GM20000 (cell line): ENCODE results near the gene PRR12.

Source experiments
- DNase-seq: peaks from one replicate; pipeline ENCODE4 v3.0.0; 2012; ENCODE audit warnings: low spot score
- CTCF ChIP-seq: IDR thresholded peaks from 2 replicates; pipeline ENCODE4 v1.5.1; 2012; ENCODE audit warnings: mild to moderate bottlenecking, control low read depth; ENCODE audit errors: extremely low read depth, missing control alignments

PRR12 gene

DNA sequence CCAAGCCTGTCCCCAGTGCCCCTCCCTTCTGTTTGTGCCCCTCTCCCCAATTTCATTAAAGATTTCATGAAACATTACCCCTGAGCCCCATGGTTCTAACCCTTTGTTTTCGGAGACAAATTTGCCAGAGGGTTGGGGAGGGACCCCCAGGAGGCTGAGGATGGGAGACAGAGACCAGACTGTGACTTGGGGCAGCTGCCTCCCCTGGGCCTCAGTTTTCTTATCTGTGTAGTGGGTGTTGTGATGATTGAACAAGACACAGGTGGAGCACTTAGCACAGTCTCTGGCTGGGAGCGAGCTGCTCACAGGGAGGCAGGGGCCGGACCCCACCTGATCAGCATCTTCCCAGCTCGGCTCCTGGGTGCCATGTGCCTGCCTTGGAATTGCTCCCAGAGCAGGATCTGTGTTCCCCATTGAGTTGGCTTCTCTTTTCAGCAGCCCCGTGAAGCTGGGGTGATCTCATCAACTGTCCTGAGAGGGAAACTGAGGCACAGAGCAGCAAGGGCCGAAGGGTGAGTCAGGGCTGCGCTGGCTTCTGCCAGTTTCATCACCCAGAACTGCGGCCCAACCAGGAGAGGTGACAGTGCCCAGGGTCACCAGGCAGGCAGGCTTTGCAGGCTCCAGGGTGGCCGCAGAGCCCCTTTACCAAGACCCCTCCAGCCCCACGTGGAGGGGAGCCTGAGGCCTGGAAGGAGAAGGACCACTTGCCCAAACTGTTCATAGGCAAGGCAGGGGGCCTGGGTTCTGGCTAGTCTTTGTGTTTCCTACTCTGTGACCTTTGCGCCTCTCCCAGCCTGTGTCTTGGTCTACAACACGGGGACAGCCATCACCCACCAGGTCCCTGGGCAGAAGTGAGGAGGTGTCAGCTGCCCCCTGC is 67.8 kb downstream of the PRR12 start:
- DNase-seq: no peak
- no peak for TF ChIP-seq CTCF

DNA sequence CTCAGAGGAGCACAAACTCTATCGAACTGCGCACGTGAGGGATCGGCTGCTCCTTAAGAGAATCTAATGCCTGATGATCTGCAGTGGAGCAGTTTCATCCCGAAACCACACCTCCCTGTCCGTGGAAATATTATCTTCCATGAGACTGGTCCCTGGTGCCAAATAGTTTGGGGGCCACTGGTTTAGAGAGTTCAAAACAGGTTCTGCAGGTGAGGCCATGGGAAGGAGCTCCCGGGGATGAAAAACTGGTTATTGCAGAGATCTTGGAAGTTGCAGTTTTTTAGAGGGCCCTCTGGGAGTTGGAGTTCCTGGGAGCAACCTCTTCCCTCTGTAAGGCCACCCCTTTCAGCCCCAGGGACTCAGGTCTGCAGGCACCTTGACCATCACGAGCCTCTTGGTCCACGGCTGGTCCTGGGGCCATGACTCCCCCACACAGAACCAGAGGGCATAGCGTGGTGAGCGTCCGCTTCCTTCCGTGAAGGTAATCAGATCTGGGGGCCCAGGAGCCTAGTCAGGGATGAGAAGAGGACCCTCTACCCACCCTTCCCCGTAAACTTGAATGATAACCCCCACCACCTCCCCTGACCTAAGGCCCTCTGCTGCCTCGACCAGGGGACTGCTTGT is 69.5 kb downstream of the PRR12 start:
- DNase-seq: no peak
- TF ChIP-seq CTCF: no peak

GRCh38 chr19:49662011-49662410 is 71.0 kb downstream of the PRR12 start:
- no peak for DNase-seq
- no peak for TF ChIP-seq CTCF

DNA sequence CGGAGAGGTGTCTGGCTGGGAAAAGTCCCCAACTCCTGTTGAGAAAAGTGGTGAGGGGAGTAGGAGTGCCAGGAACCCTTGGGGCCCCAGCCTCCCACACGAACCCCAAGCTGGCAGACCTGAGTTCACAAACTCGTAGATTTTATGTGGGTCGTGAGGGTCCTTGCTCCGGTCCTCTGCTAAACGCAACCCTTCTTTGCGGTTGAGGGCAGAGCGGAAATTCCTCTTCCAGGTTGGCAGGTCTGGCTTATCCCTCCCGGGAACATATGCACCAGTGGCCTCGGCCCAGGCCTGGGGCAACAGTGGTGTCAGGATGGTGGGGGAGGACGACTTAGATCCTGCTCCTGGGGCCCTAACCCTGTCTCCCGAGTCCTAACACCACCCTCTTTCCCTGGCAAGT is 72.2 kb downstream of the PRR12 start:
- no peak for TF ChIP-seq CTCF
- no peak for DNase-seq

DNA sequence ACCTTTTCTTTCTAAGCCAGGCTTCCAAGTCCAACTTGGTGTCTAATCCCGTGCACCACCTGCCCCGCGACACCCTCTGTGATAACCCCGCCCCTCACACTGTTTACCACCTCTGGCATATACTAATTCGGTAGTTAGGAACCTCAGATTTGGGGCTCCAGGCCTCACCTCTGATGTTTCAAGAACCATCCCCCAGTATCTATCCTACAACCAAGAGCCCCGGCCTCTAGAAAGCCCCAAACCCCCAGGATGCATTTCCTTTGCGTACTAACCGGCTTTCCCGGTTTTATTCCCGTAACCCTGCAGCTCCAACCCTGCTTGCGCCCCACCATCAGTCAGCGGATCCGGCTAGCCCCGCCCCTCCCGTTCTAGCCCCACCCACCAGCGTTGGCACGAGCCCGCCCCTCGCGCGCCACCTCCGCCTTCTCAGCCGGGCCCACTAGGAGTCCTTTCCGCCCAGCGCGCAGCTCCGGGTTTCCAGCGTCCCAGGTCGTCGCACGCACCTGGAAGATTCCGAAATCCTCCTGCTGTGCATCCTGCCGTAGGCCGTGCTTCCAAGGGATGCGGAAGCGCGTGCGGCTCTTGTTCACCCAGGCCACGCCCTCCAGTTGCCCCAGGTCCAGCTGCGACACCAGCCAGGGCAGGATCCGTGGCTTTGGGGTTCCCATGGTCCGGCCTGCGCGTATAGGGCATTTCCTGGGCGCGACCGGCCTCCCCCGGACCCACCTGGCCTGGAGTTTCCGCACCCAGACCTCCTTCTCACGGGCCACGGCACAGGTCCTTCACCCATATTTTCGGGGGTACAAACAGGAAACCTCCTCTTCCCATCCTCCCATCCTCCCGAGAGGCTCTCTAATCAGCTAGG is 73.4 kb downstream of the PRR12 start:
- no peak for TF ChIP-seq CTCF
- peak; percentile 91 for DNase-seq

- DNase-seq: no peak
- TF ChIP-seq CTCF: no peak
These were observed 74.0 kb downstream of the PRR12 start for GRCh38 chr19:49665036-49665350.
